Prostate gland (tissue), 2 donors: ENCODE measurements around the gene PRKAG2. TPM values are rescaled to one million over a fixed set of nuclear protein-coding genes. Genes with fewer than 3 reads are reported as not detected.
A peak's percentile ranks its signal among the peaks of the same experiment; 100 is the strongest.
"Not testable (repeated sequence)": the region's sequence is repeated elsewhere in the genome, so short reads cannot be mapped to it uniquely, and the experiment has no call there.

ENCODE experiments used
- DNase-seq: peaks from one replicate; pipeline ENCODE4 v3.0.0-alpha.2; 2019; ENCODE audit warnings: low spot score
- H3K27ac ChIP-seq, 2 donors: fragments of 200-600 bp; sonication (generic); 2 replicates each; pipeline ENCODE4 v1.5.1; 2017 to 2019
- H3K27me3 ChIP-seq: fragments of 200-600 bp; sonication (generic); replicated peaks from 2 replicates; pipeline ENCODE4 v1.5.1; 2019; ENCODE audit not compliant: insufficient read depth
- H3K36me3 ChIP-seq, 2 donors: fragments of 200-600 bp; sonication (generic); 1 replicate in 1 of 2; 2 replicates in 1 of 2; pipeline versions ENCODE4 v1.5.1 to v1.8.1; 2017 to 2019
- H3K4me1 ChIP-seq: fragments of 200-600 bp; sonication (generic); replicated peaks from 2 replicates; pipeline ENCODE4 v1.5.1; 2019
- H3K4me3 ChIP-seq, 2 donors: fragments of 200-600 bp; sonication (generic); 2 replicates each; pipeline ENCODE4 v1.5.1; 2017 to 2019
- H3K9me3 ChIP-seq: fragments of 200-600 bp; sonication (generic); 2 replicates; pipeline ENCODE4 v1.5.1; 2017
- POLR2A ChIP-seq: fragments of 450-650 bp; IDR thresholded peaks from one replicate; pipeline ENCODE4 v1.6.1; 2016; ENCODE audit warnings: antibody characterized with exemption, mild to moderate bottlenecking
- POLR2AphosphoS5 ChIP-seq: sonication (generic); formaldehyde crosslinking; IDR thresholded peaks from one replicate; pipeline ENCODE4 v1.6.1; 2017; ENCODE audit warnings: antibody characterized with exemption
- WGBS: methylation state at CpG from one replicate; pipeline ENCODE4 v1.1.5; 2018; 5-methylcytosine and 5-hydroxymethylcytosine counted together
- intact Hi-C: fragments of 100-400 bp; cut with DNase I; formaldehyde crosslinking; loops from one replicate; pipeline ENCODE4 v1.14.2; 2022
- total RNA-seq, 2 donors: library from RNA; depleted of rRNA; stranded (reverse); fragments of >200 nt; gene quantifications; one replicate each; pipeline ENCODE4 v1.1.0, GENCODE V29; 2016
- TF ChIP-seq, protein P1 (sequence below), 4 experiments: fragments of 200-600 bp in 2 of 4; fragments of 450-650 bp in 2 of 4; sonication (generic) in 2 of 4; IDR thresholded peaks; 1 replicate in 3 of 4; 2 replicates in 1 of 4; pipeline ENCODE4 v1.5.1; 2016 to 2019; ENCODE audit warnings: antibody characterized with exemption in 4 of 4, mild to moderate bottlenecking in 2 of 4, moderate library complexity in 2 of 4

The PRKAG2 gene
- total RNA-seq, 2 donors from 2014 or later = 31.6 to 38.1 TPM

DNA sequence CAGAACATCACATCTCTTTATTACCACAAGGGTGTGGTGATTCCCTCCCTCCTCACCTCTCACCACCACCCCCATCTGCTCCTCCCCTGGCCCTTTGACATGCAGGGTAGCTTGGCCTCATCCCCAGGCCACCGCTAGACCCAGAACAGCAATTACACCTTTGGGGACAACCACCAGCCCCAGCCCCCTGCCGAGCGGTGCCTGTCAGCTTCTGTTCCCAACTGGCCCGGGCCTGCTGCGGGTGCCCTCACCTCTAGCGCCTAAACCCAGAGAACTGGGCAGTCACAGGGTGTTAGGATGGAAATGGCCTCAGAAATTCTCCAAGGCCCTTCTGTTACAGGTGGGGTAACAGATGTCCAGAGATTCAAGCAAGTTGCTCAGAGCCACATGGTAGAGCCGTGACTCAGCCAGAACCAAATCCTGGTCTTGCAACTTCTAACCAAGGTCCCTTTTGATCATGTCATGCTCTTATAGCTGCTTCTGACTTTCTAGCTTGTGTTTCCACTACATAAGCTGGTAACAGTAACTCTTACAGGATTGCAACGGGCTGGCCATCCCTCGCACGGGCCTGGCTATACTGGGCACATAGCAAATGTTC, 78.0 kb downstream of the PRKAG2 start:
- Histone ChIP-seq H3K36me3 (no peaks in the 10 kb centered on the region), H3K4me3 (no peak overlapping the region), H3K4me1 (no peaks in the 10 kb centered on the region), H3K27me3 (no peaks in the 10 kb centered on the region), H3K27ac (no peak overlapping the region), H3K9me3 (no peaks in the 10 kb centered on the region)
- intact Hi-C loops = no loop called here
- TF ChIP-seq, protein P1, sequence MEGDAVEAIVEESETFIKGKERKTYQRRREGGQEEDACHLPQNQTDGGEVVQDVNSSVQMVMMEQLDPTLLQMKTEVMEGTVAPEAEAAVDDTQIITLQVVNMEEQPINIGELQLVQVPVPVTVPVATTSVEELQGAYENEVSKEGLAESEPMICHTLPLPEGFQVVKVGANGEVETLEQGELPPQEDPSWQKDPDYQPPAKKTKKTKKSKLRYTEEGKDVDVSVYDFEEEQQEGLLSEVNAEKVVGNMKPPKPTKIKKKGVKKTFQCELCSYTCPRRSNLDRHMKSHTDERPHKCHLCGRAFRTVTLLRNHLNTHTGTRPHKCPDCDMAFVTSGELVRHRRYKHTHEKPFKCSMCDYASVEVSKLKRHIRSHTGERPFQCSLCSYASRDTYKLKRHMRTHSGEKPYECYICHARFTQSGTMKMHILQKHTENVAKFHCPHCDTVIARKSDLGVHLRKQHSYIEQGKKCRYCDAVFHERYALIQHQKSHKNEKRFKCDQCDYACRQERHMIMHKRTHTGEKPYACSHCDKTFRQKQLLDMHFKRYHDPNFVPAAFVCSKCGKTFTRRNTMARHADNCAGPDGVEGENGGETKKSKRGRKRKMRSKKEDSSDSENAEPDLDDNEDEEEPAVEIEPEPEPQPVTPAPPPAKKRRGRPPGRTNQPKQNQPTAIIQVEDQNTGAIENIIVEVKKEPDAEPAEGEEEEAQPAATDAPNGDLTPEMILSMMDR (IDR thresholded peaks at IDR 0.05) = no peak
- TF ChIP-seq POLR2AphosphoS5 (no peak), POLR2A (no peak)
- 95% methylated on average over 10 of the region's 10 CpGs for WGBS
- no peak for DNase-seq

DNA sequence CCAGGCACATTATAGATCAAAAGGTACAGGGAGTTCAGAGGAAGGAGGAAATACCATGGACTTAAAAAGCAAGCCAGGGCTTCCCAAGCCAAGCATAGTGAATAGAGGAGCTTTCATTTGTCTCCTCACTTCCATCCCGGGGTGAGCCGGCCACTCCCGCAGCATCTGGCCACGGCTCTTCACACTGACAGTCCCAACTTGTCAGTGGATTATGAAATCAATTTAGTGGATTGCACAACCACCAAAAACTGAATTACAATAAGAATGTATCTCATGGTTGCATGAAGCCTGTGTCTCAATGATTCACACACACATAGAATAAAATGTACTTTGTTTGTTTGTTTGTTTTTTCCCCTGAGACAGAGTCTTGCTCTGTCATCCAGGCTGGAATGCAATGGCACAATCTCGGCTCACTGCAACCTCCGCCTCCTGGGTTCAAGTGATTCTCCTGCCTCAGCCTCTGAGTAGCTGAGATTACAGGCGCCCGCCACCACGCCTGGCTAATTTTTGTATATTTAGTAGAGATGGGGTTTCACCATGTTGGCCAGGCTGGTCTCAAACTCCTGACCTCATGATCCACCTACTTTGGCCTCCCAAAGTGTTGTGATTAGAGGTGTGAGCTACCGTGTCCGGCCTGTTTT, 79.1 kb downstream of the PRKAG2 start:
- peak overlapping the region in 1 of 2 donors; percentile 23 for H3K27ac ChIP-seq
- H3K4me1 ChIP-seq = not testable (repeated sequence)
- peak; percentile 41 for DNase-seq

DNA sequence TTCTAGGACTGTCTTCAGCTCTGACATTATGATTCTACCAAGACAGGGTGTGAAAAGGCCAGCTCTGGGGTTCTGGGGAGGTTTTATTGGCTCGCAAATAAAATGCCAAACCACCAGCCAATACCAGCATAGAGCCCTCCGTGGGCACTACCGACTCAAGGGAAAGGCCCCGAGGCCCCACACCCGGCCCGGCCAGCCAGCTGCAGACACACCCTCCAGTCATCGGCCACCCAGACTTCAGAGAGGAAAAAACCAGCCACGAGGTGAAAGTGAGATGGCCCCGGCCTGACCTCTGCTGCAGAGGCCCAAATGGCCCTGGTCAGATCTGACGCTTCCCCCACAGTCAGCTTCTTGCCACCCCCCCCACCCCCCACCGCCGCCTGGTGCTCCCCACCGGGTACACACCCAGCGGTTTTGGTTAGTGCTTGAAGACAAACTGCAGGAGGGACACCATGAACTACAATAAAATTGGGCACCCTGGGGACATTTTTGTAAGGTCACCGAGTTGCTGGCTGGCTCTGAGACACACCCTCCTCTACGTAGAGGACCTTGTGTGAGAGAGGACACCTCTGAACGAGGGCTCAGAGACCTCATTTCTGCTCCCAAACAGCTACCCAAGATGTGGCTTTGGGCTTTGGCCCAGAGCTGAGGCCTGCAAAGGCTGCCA, 79.9 kb downstream of the PRKAG2 start:
- no peak for DNase-seq
- no peaks in the 10 kb centered on the region for H3K4me1 ChIP-seq
- no peaks in the 10 kb centered on the region for H3K9me3 ChIP-seq
- 70% methylated on average over 17 of the region's 17 CpGs for WGBS
- H3K36me3 ChIP-seq = no peaks in the 10 kb centered on the region
- intact Hi-C loops = no loop called here
- no peak overlapping the region for H3K4me3 ChIP-seq
- H3K27me3 ChIP-seq = no peaks in the 10 kb centered on the region
- TF ChIP-seq POLR2A = no peak
- TF ChIP-seq, protein P1 (IDR thresholded peaks at IDR 0.05) = no peak
- no peak for TF ChIP-seq POLR2AphosphoS5
- H3K27ac ChIP-seq = peak overlapping the region in 1 of 2 donors; percentile 23

More for the DNA sequence above, 79.1 kb downstream of the PRKAG2 start:
- 74% methylated on average over 11 of the region's 11 CpGs for WGBS
- intact Hi-C loops, H3K4me3 ChIP-seq, H3K9me3 ChIP-seq, H3K36me3 ChIP-seq, H3K27me3 ChIP-seq: not testable (repeated sequence)
- peak; percentile 64 for TF ChIP-seq POLR2AphosphoS5

DNA sequence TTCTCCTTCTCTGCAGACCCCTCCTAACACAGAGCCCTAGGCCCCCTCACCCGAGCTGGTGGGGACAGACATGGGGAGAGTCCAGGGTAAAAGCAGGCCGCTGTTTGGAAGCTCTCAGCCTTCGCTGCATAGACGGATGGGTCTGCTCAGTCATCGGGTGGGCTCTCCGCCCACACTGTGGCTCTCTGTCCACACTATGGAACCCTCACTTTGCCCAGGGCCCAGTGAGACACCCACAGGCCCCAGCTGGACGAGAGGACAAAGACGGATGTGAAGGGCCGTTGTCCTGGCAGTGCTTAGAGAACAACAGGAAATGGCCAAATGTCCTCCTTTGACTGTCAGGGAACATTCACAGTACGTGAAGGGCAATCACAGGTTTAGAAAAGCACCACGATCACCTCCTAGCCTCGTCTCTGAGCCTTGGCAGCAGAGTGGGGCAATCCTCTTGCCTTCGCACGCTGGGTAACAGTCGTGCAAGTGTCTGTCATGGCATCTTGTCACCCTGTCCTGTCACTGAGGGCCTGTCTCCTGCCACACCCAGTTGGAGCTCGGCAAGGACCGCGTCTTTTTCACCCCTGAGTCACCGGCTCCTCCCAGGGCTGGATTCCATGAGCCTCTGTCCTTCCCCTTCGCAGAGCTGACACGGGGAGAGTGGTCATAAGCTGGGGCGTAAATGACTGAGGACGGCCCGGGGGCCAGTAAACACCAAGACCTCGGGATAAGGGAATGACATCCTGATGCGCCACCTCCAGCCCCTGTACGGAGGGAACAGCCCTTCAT, 80.6 kb downstream of the PRKAG2 start:
- TF ChIP-seq POLR2A (no peak), POLR2AphosphoS5 (no peak)
- no peaks in the 10 kb centered on the region for H3K4me1 ChIP-seq
- DNase-seq = no peak
- H3K36me3 ChIP-seq = no peaks in the 10 kb centered on the region
- no peaks in the 10 kb centered on the region for H3K9me3 ChIP-seq
- intact Hi-C loops = no loop called here
- H3K27ac ChIP-seq = no peak overlapping the region
- H3K27me3 ChIP-seq = no peaks in the 10 kb centered on the region
- 80% methylated on average over 27 of the region's 27 CpGs for WGBS
- H3K4me3 ChIP-seq = no peak overlapping the region

DNA sequence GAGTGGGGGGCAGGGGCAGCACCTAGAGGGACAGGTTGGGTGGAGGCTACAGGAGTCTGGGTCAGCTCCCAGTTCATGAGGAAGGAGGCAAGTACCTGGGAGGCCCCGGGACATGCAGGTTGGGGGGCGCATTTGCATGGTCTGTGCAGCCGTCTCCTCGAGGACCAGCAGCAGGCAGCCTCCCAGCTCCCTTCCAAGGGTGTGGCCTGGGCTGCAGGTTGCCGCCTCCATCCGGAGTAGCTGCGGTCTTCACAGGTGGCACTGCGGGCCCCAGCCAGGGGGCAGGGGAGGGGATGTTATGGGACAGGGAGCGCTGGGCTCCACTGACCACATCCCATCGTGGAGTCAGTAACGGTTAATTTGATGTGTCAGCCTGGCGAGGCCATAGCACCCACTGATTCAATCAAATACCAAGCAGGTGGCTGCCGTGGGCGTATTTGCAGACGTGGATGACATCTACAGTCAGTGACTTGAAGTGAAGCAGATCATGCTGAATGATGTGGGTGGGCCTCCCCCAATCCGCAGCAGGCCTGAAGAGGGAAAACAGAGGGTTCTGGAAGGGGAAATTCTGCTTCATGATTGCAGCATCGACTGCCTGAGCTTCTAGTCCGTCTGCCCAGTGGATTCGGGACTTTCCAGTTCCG, 81.6 kb downstream of the PRKAG2 start:
- Histone ChIP-seq H3K4me1 (no peaks in the 10 kb centered on the region), H3K4me3 (no peak overlapping the region), H3K9me3 (no peaks in the 10 kb centered on the region), H3K36me3 (no peaks in the 10 kb centered on the region), H3K27ac (no peak overlapping the region), H3K27me3 (no peaks in the 10 kb centered on the region)
- no peak for TF ChIP-seq POLR2AphosphoS5
- TF ChIP-seq POLR2A = no peak
- TF ChIP-seq, protein P1 (IDR thresholded peaks at IDR 0.05) = no peak
- 87% methylated on average over 20 of the region's 20 CpGs for WGBS
- intact Hi-C loops = no loop called here
- DNase-seq = no peak
